ENCODE measurements around the gene FBLN2. TPM values are rescaled to one million over a fixed set of nuclear protein-coding genes. Genes with fewer than 3 reads are reported as not detected.

FBLN2 gene
- total RNA-seq, 3 donors from 2014 or later (not counting 1 experiment from before 2014, with no cell fraction given): 0.61 to 2.7 (median 1.6) TPM

GRCh38 chr3:13538520-13539291 lies 10.2 kb upstream of the FBLN2 start:
- peaks cover 5% of the 10 kb centered on the region for H3K27me3 ChIP-seq (ENCODE audit: control insufficient read depth, insufficient read depth, low read length)
- H3K4me3 Mint-ChIP-seq: no peak overlapping the region
- WGBS (ENCODE audit: insufficient coverage): 90% methylated on average over 8 of the region's 9 CpGs
- DNase-seq: no peak
- peaks cover 5 to 7% of the 10 kb centered on the region in 2 donors for H3K4me1 Mint-ChIP-seq
- peaks cover 9 to 20% of the 10 kb centered on the region in 2 donors for H3K27me3 Mint-ChIP-seq (ENCODE audit: low read depth in 2 of 2)
- no peaks in the 10 kb centered on the region for H3K4me1 ChIP-seq (ENCODE audit: control insufficient read depth, insufficient read depth, low read length)
- intact Hi-C loops (cut with micrococcal nuclease): no loop called here
- no peak overlapping the region for H3K27ac Mint-ChIP-seq
- H3K36me3 ChIP-seq (ENCODE audit: control insufficient read depth, insufficient read depth, low read length): no peaks in the 10 kb centered on the region
- no peak overlapping the region for H3K27ac ChIP-seq (ENCODE audit: low read length)
- no peaks in the 10 kb centered on the region for H3K9me3 Mint-ChIP-seq
- no peak overlapping the region for H3K4me3 ChIP-seq (ENCODE audit: low read length)
- ATAC-seq: no peak
- H3K36me3 Mint-ChIP-seq: no peaks in the 10 kb centered on the region
- no peak for TF ChIP-seq CTCF (IDR thresholded peaks at IDR 0.05)
- no peaks in the 10 kb centered on the region for H3K9me3 ChIP-seq (ENCODE audit: control insufficient read depth, insufficient read depth, low read length)

- Mint-ChIP-seq H3K27me3 (ENCODE audit: low read depth in 2 of 2) (peaks cover 14 to 20% of the 10 kb centered on the region in 2 donors), H3K4me3 (no peak overlapping the region), H3K4me1 (peaks cover 5 to 8% of the 10 kb centered on the region in 2 donors), H3K27ac (no peak overlapping the region), H3K36me3 (no peaks in the 10 kb centered on the region), H3K9me3 (no peaks in the 10 kb centered on the region)
- ATAC-seq (no peak), DNase-seq (no peak)
- H3K27ac ChIP-seq (ENCODE audit: low read length): no peak overlapping the region
- no peaks in the 10 kb centered on the region for H3K9me3 ChIP-seq (ENCODE audit: control insufficient read depth, insufficient read depth, low read length)
- intact Hi-C loops (cut with micrococcal nuclease): no loop called here
- WGBS (ENCODE audit: insufficient coverage): 91% methylated on average over 5 of the region's 5 CpGs
- peaks cover 5% of the 10 kb centered on the region for H3K27me3 ChIP-seq (ENCODE audit: control insufficient read depth, insufficient read depth, low read length)
- TF ChIP-seq CTCF (IDR thresholded peaks at IDR 0.05): no peak
- H3K4me3 ChIP-seq (ENCODE audit: low read length): no peak overlapping the region
- H3K4me1 ChIP-seq (ENCODE audit: control insufficient read depth, insufficient read depth, low read length): peaks cover 2% of the 10 kb centered on the region
- no peaks in the 10 kb centered on the region for H3K36me3 ChIP-seq (ENCODE audit: control insufficient read depth, insufficient read depth, low read length)
These were observed 9.7 kb upstream of the FBLN2 start for GRCh38 chr3:13539292-13539638.

GRCh38 chr3:13539671-13540070 lies 9.3 kb upstream of the FBLN2 start:
- Histone ChIP-seq H3K36me3 (ENCODE audit: control insufficient read depth, insufficient read depth, low read length) (no peaks in the 10 kb centered on the region), H3K9me3 (ENCODE audit: control insufficient read depth, insufficient read depth, low read length) (no peaks in the 10 kb centered on the region), H3K27me3 (ENCODE audit: control insufficient read depth, insufficient read depth, low read length) (peaks cover 5% of the 10 kb centered on the region), H3K4me3 (ENCODE audit: low read length) (no peak overlapping the region), H3K4me1 (ENCODE audit: control insufficient read depth, insufficient read depth, low read length) (peaks cover 6% of the 10 kb centered on the region), H3K27ac (ENCODE audit: low read length) (no peak overlapping the region)
- Mint-ChIP-seq H3K4me3 (no peak overlapping the region), H3K9me3 (no peaks in the 10 kb centered on the region), H3K4me1 (peaks cover 5 to 12% of the 10 kb centered on the region in 2 donors), H3K27me3 (ENCODE audit: low read depth in 2 of 2) (peaks cover 18 to 20% of the 10 kb centered on the region in 2 donors), H3K27ac (no peak overlapping the region), H3K36me3 (no peaks in the 10 kb centered on the region)
- ATAC-seq (no peak), DNase-seq (no peak)
- intact Hi-C loops (cut with micrococcal nuclease): no loop called here
- 78% methylated on average over 8 of the region's 8 CpGs for WGBS (ENCODE audit: insufficient coverage)
- no peak for TF ChIP-seq CTCF (IDR thresholded peaks at IDR 0.05)
